AG08395 (cell line): ENCODE results near the gene SKI.

Source experiments
- DNase-seq: peaks from one replicate; pipeline ENCODE4 v3.0.0; 2012; ENCODE audit warnings: mixed read lengths, low spot score

SKI gene

GRCh38 chr1:2209400-2210083, 18.6 kb upstream of the SKI start:
- DNase-seq: no peak

DNA sequence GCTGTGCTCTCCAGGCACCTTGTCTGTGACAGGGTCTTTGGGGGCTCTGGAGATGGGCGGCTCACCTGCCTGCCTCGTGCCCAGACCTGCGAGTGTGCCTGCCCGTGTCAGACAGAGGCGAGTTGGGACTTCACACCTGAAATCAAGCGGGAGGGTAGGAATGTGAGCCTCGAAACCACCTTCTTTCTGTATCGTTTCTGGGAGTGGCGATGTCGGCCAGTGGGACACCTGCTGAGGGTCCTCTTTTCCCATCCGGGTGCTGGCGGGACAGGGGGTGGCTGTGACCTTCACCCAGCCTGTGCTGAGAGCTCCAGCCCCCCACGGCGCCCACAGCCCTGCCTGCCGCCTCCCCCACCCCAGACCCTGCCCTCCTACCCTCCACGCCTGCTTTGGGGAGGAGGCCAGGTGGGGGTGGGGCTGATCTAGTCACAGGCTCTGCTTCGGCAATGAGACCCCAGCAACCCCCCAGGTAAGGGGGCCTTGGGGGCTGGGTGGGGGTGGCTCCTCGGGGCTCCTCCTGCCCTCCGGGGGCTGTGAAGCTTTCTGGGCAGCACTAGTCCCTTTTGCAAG, 17.9 kb upstream of the SKI start:
- no peak for DNase-seq

- DNase-seq: no peak
These were observed 17.3 kb upstream of the SKI start for GRCh38 chr1:2210786-2211185.

DNA sequence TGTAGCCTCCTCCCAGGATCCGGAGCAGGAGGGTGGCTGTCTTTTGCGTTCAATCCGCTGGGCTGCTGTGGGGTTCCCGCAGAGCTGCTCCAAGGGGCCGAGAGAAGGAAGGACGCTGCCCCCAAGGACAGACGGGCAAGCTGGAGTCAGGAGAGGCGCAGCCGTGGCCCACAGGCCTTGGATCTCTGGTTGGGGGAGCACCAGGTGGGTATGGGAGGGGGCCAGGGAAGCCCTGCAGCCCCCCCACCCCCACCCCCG, 15.9 kb upstream of the SKI start:
- DNase-seq: no peak

GRCh38 chr1:2212532-2213491, 15.3 kb upstream of the SKI start:
- peak; percentile 93 for DNase-seq

DNA sequence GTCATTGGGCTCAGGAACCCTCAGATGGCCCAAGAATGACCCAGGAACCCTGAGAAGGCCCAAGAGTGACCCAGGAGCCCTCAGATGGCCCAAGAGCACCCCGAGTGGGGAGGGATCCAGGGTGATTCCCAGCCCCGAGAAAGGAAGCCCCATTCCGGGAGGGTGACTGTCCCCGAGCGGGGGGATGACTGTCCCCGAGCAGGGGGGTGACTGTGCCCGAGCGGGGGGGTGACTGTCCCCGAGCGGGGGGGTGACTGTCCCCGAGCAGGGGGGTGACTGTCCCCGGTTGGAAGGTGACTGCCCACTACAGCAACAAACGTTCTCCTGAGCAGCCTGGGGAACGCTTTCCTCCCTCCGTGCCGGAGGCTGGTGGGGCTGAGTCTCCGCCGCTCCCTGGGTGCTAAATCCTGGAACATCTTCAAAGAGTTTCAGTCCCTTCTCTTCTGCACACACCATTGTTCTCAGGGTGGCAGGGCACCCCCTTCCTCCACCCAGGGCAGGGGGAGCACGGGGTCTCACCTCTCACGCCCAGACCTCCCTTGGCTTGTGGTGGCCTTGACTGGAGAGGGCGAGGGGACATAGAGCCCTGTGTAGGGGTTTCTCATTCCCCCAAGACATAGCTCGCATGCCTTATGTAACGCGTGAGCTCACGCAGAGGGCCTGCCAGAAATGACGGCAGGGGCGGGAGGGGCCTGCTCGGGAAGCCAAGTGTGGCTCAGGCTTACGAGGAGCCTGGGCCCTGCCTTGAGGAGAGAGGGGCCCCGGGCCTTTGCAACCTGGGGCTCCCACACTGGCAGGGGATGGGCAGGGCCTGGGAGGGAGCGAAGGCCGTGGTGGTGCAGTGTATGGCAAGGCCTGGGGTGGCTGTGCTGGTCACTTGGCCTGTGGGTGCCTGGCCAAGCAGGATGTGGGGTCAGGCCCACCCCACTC, 14.3 kb upstream of the SKI start:
- DNase-seq: peak; percentile 79

DNA sequence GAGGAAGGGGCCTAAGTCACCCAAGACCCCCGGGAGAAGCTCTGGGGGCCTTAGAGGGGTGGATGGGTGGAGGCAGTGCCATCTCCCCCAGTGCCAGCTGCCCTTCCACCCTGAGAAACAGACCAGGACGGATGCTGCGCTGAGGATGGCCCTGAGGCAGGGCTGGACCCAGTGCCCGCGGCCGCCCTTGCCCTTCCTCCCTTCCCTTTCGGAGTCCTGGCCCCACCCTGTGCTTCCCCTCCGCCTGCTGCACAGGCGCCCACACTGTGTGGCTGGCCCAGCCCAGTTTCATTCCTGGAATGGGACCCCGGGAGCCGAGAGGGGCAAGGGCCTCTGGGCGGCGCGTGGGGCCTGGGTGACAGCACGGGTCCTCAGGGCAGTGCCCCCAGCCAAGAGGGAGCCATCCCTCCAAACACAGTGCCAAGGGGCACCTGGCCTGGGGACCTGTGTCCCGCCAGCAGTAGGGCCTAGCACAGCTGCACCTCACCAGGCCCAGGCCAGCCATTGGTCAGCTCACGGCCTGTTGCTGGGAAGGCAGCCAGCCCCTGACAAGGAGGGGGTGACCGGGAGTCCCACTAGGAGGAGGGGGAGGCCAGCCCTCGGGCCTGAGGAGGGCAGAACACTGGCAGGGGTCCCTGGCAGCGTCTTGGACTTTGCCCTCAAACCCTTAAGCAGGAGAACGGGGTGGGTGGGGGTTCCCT, 13.4 kb upstream of the SKI start:
- DNase-seq: no peak

GRCh38 chr1:2215329-2215728, 12.8 kb upstream of the SKI start:
- DNase-seq: no peak

DNA sequence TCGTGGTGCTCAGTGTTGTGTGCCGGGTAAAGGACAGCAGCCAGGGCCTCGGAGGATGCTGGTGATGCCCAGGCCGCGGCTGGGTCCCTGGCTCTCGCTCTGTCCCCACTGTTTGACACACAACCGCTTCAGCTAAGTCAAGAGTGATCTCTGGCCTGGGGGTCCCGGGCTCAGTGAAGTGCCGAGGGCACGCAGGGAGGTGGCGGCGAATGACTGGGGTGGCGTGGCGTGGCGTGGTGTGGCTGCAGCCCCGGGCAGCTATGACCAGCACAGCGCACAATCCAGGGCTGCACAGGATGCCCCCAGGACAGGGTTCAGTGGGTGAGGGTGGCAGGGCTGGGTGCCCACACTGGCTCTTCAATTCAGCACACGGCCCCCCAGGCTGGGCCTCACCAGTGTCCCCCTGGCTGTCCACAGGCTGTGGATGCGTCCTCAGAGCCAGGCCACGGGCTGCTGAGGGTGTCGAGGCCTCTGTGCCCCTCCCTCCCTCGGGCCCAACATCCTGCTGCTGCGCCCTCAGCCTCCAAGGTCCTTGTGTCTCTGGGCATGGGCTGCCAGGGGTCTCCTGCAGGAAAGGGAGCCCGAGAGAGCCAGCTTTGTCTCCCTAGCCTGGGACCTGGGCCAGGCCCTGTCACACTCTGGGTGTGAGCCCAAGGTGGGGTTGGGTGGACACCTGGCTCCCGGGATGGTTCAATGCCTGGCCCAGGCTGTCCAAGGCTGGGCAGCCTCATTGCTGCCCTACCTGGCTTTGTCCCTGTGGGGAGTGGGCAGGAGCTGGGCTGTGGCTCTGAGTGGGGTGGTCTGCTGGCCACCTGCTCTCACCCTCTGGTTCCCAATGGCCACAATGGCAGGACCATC, 12.0 kb upstream of the SKI start:
- DNase-seq: no peak

- no peak for DNase-seq
These were observed 11.4 kb upstream of the SKI start for GRCh38 chr1:2216767-2217058.

DNA sequence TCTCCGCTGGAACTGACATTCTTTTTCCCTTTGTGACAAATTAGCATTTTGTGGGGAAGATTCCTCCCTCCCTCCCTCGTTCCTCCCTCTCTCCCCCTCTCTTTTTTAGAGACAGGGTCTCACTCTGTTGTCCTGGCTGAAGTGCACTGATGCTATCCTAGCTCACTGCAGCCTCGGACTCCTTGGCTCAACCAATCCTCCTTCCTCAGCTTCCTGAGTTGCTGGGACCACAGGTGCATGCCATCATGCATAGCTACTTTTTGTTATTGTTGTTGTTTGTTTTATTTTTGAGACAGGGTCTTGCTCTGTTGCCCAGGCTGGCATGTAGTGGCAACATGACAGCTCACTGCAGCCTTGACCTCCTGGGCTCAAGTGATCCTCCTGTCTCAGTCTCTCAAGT, 6.8 kb upstream of the SKI start:
- no peak for DNase-seq

- DNase-seq: no peak
These were observed 3.9 kb upstream of the SKI start for GRCh38 chr1:2224170-2224584.

GRCh38 chr1:2224631-2225428, 3.3 kb upstream of the SKI start:
- DNase-seq: no peak

DNA sequence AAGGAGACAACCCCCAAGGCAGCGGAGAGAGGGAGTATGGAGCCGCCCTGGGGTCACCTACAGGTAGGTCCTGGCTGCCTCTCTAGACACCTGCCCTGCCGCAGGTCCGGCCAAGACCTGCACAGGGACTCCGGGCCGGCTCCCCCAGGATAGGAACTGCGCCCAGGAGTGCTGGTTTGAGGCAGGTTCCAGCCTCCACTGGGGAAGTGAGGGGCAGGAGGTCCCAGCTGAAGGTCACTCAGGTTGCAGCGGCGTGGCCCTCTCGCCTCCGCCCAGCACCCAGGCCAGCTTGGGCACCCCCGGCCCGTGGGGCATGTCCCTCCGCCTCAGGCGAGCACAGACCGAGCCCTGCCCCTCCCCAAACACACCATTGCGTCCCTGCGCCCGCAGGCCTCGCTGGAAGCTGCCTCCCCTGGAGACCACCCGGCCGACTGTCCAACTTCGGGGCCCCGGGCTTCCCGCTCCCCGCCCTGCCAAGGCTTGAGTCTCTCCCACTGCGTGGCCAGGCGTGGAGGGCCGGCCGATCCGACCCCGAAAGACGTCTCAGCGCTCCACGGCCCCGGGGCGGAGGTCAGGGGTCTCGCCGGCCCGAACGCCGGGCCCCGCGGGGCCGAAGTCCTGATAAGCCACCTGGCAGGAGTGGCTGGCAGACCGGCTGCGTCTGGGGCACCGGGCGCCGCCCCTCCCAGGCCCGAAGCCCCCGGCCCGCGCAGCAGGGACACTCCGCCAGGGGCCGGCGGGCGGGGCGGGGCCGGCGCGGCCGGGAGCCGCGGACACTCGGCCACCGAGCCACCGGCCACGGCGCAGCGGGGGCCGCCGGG, 1.4 kb upstream of the SKI start:
- no peak for DNase-seq

GRCh38 chr1:2227346-2228156, 568 bp upstream of the SKI start:
- peak; percentile 99 for DNase-seq

GRCh38 chr1:2228694-2229036, 546 bp downstream of the SKI start:
- no peak for DNase-seq

DNA sequence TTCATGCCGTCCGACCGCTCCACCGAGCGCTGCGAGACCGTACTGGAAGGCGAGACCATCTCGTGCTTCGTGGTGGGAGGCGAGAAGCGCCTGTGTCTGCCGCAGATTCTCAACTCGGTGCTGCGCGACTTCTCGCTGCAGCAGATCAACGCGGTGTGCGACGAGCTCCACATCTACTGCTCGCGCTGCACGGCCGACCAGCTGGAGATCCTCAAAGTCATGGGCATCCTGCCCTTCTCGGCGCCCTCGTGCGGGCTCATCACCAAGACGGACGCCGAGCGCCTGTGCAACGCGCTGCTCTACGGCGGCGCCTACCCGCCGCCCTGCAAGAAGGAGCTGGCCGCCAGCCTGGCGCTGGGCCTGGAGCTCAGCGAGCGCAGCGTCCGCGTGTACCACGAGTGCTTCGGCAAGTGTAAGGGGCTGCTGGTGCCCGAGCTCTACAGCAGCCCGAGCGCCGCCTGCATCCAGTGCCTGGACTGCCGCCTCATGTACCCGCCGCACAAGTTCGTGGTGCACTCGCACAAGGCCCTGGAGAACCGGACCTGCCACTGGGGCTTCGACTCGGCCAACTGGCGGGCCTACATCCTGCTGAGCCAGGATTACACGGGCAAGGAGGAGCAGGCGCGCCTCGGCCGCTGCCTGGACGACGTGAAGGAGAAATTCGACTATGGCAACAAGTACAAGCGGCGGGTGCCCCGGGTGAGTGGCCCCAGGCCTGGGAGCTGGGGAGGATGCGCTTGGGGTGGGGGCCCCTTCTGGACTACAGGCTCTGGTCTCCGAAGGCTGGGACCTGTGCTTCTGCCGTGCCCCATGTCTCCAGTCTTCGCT, 1.1 kb downstream of the SKI start:
- DNase-seq: no peak
